ENCODE data around the gene TAF12. TPM values are rescaled to one million over a fixed set of nuclear protein-coding genes. Genes with fewer than 3 reads are reported as not detected.

Gene TAF12
- total and polyA plus RNA-seq, 2 of the 4 experiments (the other 2 are of a cell fraction) = 28.8 to 31.7 TPM

GRCh38 chr1:28571911-28572310 is 71.0 kb downstream of the TAF12 start:
- WGBS, 2 experiments (ENCODE audit: extremely low coverage in 2 of 2, insufficient read length in 1 of 2) = no CpG with 5 or more reads among the region's 4 CpGs
- no peak overlapping the region for H4K91ac ChIP-seq (ENCODE audit: insufficient read depth, low read depth, low read length)
- H3K4me1 ChIP-seq (ENCODE audit: control insufficient read depth, insufficient read depth, low read length) = no peaks in the 10 kb centered on the region
- H4K20me1 ChIP-seq (ENCODE audit: insufficient read depth, low read length) = no peaks in the 10 kb centered on the region
- no peak overlapping the region for H3K4me3 ChIP-seq (ENCODE audit: insufficient read depth, low read depth, low read length)
- in situ Hi-C loops (cut with MboI; ENCODE audit: low sequenced_read_pairs) = no loop called here
- no peak overlapping the region for H3K4me2 ChIP-seq (ENCODE audit: low read depth, low read length)
- no peak overlapping the region for H2AK9ac ChIP-seq (replicated peaks; ENCODE audit: low read depth, low read length, poor library complexity)
- BruUV-seq (replicated peaks) = no TSS peak
- no peak overlapping the region for H2BK20ac ChIP-seq (ENCODE audit: low read depth, low read length)
- no peak overlapping the region for H2BK120ac ChIP-seq (ENCODE audit: low read depth, low read length)
- no peaks in the 10 kb centered on the region for H3K9me3 ChIP-seq (ENCODE audit: control insufficient read depth, insufficient read depth, low read length)
- ATAC-seq (ENCODE audit: low read depth) = no peak
- H4K8ac ChIP-seq (ENCODE audit: low read depth in 2 of 2, low read length in 2 of 2) = no peak overlapping the region
- H3K56ac ChIP-seq (ENCODE audit: extremely low read depth, insufficient read depth, low read length) = no peak overlapping the region
- no peak overlapping the region for H3K27ac ChIP-seq (ENCODE audit: insufficient read depth, low read length)
- no peak overlapping the region for H2AFZ ChIP-seq (replicated peaks; ENCODE audit: low read length, poor library complexity)
- H2BK15ac ChIP-seq (ENCODE audit: low read depth, low read length) = no peak overlapping the region
- no peaks in the 10 kb centered on the region for H3K27me3 ChIP-seq (ENCODE audit: control insufficient read depth, insufficient read depth, low read length)
- POLR2A ChIA-PET (ENCODE audit: unreplicated experiment) = no interaction called here
- H3K9me1 ChIP-seq (ENCODE audit: insufficient read depth, low read length) = no peaks in the 10 kb centered on the region
- no peak overlapping the region for H3K14ac ChIP-seq (replicated peaks; ENCODE audit: low read depth, low read length)
- no peak overlapping the region for H3K18ac ChIP-seq (ENCODE audit: low read depth, low read length)
- no peaks in the 10 kb centered on the region; a peak in 2 of 4 replicates for H3K79me1 ChIP-seq (ENCODE audit: low read depth in 1 of 2, low read length in 2 of 2)
- DNase-seq = no peak
- no peak for TF ChIP-seq MXI1 (IDR thresholded peaks at IDR 0.05; ENCODE audit: borderline replicate concordance, low read depth, low read length)
- TF ChIP-seq CHD1 (IDR thresholded peaks at IDR 0.05; ENCODE audit: low read depth, low read length) = no peak
- TF ChIP-seq NFE2L2 (IDR thresholded peaks at IDR 0.05; ENCODE audit: low read depth, low read length) = no peak
- no peak for TF ChIP-seq POLR2A (IDR thresholded peaks at IDR 0.05; ENCODE audit: low read depth, low read length)
- TF ChIP-seq CTCF (conservative IDR thresholded peaks at IDR 0.05; ENCODE audit: low read depth, low read length) = no peak
- TF ChIP-seq FOS (IDR thresholded peaks at IDR 0.05; ENCODE audit: low read depth, low read length) = no peak
- TF ChIP-seq RFX5 (IDR thresholded peaks at IDR 0.05; ENCODE audit: low read depth, low read length) = no peak
- no peak for TF ChIP-seq CEBPB (IDR thresholded peaks at IDR 0.05; ENCODE audit: low read depth, low read length)
- H3K36me3 ChIP-seq (ENCODE audit: control insufficient read depth, insufficient read depth, low read length) = peaks cover 45% of the 10 kb centered on the region
- intact Hi-C loops (cut with micrococcal nuclease) = no loop called here
- CTCF ChIA-PET = no interaction called here
- dilution Hi-C loops (cut with HindIII; ENCODE audit: low sequenced_read_pairs, unreplicated experiment) = no loop called here
- H4K5ac ChIP-seq (ENCODE audit: low read depth, low read length) = no peak overlapping the region
- H2AK5ac ChIP-seq (ENCODE audit: low read depth, low read length) = no peak overlapping the region
- H3K23ac ChIP-seq (ENCODE audit: low read depth, low read length) = no peak overlapping the region
- H3K4ac ChIP-seq (ENCODE audit: low read depth, low read length) = no peak overlapping the region
- no peak overlapping the region for H2BK5ac ChIP-seq (ENCODE audit: low read depth, low read length, poor library complexity, severe bottlenecking)
- H3K9ac ChIP-seq (ENCODE audit: low read depth, low read length) = no peak overlapping the region

Measured in IMR-90 (cell line).